Transverse colon (tissue), 4 donors: ENCODE results near the gene DCDC2C. TPM values are rescaled to one million over a fixed set of nuclear protein-coding genes. Genes with fewer than 3 reads are reported as not detected.

ENCODE experiments used
- DNase-seq: peaks from one replicate; pipeline ENCODE4 v3.0.0-alpha.2; 2019
- H3K27ac ChIP-seq, 4 donors: fragments of 200-600 bp; sonication (generic); 2 replicates each; pipeline ENCODE4 v1.5.1; 2016 to 2018; ENCODE audit warnings: inconsistent platforms in 4 of 4
- H3K27me3 ChIP-seq: fragments of 200-600 bp; sonication (generic); 2 replicates; pipeline ENCODE4 v1.5.1; 2017; ENCODE audit warnings: inconsistent platforms
- H3K36me3 ChIP-seq, 4 donors: fragments of 200-600 bp; sonication (generic); 2 replicates each; pipeline ENCODE4 v1.5.1; 2017 to 2019; ENCODE audit warnings: inconsistent platforms in 4 of 4
- H3K4me1 ChIP-seq, 4 donors: fragments of 200-600 bp; sonication (generic); 2 replicates each; pipeline ENCODE4 v1.5.1; 2017 to 2020; ENCODE audit warnings: inconsistent platforms in 4 of 4
- H3K4me3 ChIP-seq, 4 donors: fragments of 200-600 bp; sonication (generic); 1 replicate in 1 of 4; 2 replicates in 3 of 4; pipeline versions ENCODE4 v1.5.1 to v1.6.1; 2017 to 2019; ENCODE audit warnings: inconsistent platforms in 4 of 4
- H3K9me3 ChIP-seq, 2 donors: fragments of 200-600 bp; sonication (generic); 2 replicates each; pipeline ENCODE4 v1.5.1; 2017 to 2019; ENCODE audit warnings: inconsistent platforms in 2 of 2
- EP300 ChIP-seq: sonication (generic); formaldehyde crosslinking; IDR thresholded peaks from one replicate; pipeline ENCODE4 v1.6.1; 2017; ENCODE audit warnings: antibody characterized with exemption, low read depth
- POLR2A ChIP-seq: fragments of 450-650 bp; IDR thresholded peaks from one replicate; pipeline ENCODE4 v1.6.1; 2016; ENCODE audit warnings: antibody characterized with exemption, mild to moderate bottlenecking, moderate library complexity
- POLR2AphosphoS5 ChIP-seq, 3 donors: sonication (generic); formaldehyde crosslinking; IDR thresholded peaks; one replicate each; pipeline ENCODE4 v1.6.1; 2016; ENCODE audit warnings: antibody characterized with exemption in 3 of 3
- WGBS, 2 donors: methylation state at CpG; one replicate each; pipeline ENCODE4 v1.1.5; 2018; ENCODE audit warnings: low coverage in 1 of 2; 5-methylcytosine and 5-hydroxymethylcytosine counted together
- in situ Hi-C, 4 donors: fragments of 200-750 bp; cut with MboI; loops; one replicate each; pipeline versions ENCODE4 v1.15.0 to v1.15.1; 2017; ENCODE audit warnings: low sequenced_read_pairs in 3 of 4, low pct_ligation_motif_present in 1 of 4, low pct_unique_long_range_greater_than_20kb in 1 of 4
- intact Hi-C: fragments of 100-400 bp; cut with DNase I; formaldehyde crosslinking; loops from one replicate; pipeline ENCODE4 v1.15.1; 2023; ENCODE audit warnings: low total_unique reads
- total RNA-seq, 4 donors: library from RNA; depleted of rRNA; stranded (reverse); fragments of >200 nt; gene quantifications; one replicate each; pipeline ENCODE4 v1.1.0, GENCODE V29; 2016
- TF ChIP-seq, protein P1 (sequence below), 5 experiments: fragments of 200-600 bp in 3 of 5; fragments of 450-650 bp in 2 of 5; sonication (generic) in 3 of 5; IDR thresholded peaks; 1 replicate in 2 of 5; 2 replicates in 3 of 5; pipeline ENCODE4 v1.5.1; 2016 to 2017; ENCODE audit warnings: antibody characterized with exemption in 5 of 5, inconsistent platforms in 3 of 5, mild to moderate bottlenecking in 2 of 5, moderate library complexity in 1 of 5

The DCDC2C gene
- total RNA-seq, 4 donors from 2014 or later: not detected

DNA sequence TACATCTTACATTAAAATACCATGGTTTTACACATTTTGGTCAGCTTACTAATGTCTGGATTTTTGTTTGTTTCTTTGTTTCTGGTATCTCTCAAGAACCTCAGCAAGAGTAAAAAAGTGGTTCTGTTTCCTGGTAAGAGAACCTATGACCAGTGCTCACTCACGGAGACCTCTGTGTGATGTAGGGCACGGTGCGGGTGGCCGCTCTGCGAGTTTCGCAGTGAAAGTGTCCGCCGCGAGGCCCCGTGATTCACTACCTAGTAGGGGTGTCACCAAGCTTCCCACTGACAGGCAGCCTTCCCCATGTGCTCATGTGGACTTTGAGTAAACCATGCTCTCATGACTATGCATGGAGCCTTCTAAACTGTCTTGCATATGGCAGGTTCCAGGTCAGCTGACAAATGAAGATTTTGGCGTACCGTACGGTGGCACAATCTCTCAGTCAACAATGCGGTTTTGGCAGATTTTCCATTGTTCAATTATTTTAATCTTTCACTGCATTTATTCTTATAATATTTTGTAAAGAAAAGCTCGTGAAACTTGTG lies 137.3 kb downstream of the DCDC2C start:
- Histone ChIP-seq H3K27me3 (no peaks in the 10 kb centered on the region), H3K36me3 (no peaks in the 10 kb centered on the region), H3K9me3 (no peaks in the 10 kb centered on the region), H3K27ac (no peak overlapping the region), H3K4me3 (no peak overlapping the region), H3K4me1 (no peaks in the 10 kb centered on the region)
- in situ Hi-C loops (no loop called here), intact Hi-C loops (no loop called here)
- DNase-seq: no peak
- TF ChIP-seq, protein P1, sequence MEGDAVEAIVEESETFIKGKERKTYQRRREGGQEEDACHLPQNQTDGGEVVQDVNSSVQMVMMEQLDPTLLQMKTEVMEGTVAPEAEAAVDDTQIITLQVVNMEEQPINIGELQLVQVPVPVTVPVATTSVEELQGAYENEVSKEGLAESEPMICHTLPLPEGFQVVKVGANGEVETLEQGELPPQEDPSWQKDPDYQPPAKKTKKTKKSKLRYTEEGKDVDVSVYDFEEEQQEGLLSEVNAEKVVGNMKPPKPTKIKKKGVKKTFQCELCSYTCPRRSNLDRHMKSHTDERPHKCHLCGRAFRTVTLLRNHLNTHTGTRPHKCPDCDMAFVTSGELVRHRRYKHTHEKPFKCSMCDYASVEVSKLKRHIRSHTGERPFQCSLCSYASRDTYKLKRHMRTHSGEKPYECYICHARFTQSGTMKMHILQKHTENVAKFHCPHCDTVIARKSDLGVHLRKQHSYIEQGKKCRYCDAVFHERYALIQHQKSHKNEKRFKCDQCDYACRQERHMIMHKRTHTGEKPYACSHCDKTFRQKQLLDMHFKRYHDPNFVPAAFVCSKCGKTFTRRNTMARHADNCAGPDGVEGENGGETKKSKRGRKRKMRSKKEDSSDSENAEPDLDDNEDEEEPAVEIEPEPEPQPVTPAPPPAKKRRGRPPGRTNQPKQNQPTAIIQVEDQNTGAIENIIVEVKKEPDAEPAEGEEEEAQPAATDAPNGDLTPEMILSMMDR (IDR thresholded peaks at IDR 0.05): no peak
- TF ChIP-seq POLR2A (no peak), EP300 (no peak), POLR2AphosphoS5 (IDR thresholded peaks at IDR 0.05) (no peak)
- WGBS, 2 donors: 88 to 97% methylated on average over 9 to 15 of the region's 15 CpGs

DNA sequence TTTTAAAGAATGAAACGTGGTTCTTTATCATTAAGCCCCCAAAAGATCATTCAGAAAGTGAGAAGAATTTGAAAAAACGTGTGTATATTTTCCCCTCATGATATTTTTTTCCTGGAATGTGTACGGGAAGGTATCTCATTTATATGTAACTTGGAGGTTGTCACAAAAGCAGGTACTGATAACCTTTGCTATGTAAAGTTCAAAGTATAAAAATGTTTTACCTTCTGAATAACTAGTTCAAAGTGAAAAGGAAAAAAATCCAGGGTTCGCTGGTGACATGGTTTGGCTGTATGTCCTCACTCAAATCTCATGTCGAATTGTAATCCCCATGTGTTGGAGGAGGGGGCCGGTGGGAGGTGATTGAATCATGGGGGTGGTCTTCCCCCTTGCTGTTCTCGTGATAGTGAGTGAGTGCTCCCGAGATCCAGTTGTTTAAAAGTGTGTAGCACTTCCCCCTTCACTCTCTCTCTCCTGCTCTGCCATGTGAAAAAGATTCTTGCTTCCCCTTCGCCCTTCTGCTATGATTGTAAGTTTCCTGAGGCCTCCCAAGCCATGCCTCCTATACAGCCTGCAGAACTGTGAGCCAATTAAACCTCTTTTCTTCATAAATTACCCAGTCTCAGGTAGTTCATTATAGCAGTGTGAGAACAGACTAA lies 144.2 kb downstream of the DCDC2C start:
- H3K27ac ChIP-seq: no peak overlapping the region

DNA sequence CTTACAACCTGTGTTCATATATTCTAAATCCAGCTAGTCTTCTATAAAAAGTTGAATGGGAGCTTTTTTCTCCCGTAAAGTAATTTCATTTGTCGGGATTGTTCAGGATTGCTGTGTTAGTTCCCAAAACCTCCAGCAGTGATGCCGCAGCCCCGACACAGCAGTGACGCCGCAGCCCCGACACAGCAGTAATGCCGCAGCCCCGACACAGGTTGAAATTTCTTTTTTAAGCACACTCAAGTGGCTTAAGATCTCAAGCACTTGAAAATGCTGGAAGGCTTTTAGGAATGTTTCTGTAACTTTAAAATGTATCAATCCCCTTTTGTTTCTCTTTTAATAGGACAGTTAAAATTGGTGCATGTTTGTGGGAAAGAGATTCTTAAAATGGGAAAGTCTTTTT lies 145.4 kb downstream of the DCDC2C start:
- WGBS, 2 donors: 87 to 90% methylated on average over 9 of the region's 9 CpGs
- intact Hi-C loops (no loop called here), in situ Hi-C loops (no loop called here)
- no peak overlapping the region for H3K4me3 ChIP-seq
- DNase-seq: no peak
- H3K27me3 ChIP-seq: no peaks in the 10 kb centered on the region
- no peak overlapping the region for H3K27ac ChIP-seq
- H3K4me1 ChIP-seq: no peaks in the 10 kb centered on the region
- H3K36me3 ChIP-seq: no peaks in the 10 kb centered on the region
- peaks cover 0 to 8% of the 10 kb centered on the region in 2 donors for H3K9me3 ChIP-seq
- TF ChIP-seq POLR2A (no peak), EP300 (no peak), POLR2AphosphoS5 (IDR thresholded peaks at IDR 0.05) (no peak)
- TF ChIP-seq, protein P1 (IDR thresholded peaks at IDR 0.05): no peak

More for the DNA sequence above, 144.2 kb downstream of the DCDC2C start:
- no peak for DNase-seq
- Histone ChIP-seq H3K4me1 (no peaks in the 10 kb centered on the region), H3K4me3 (no peak overlapping the region), H3K27me3 (no peaks in the 10 kb centered on the region), H3K9me3 (no peaks in the 10 kb centered on the region), H3K36me3 (no peaks in the 10 kb centered on the region)
- TF ChIP-seq POLR2A (no peak), POLR2AphosphoS5 (IDR thresholded peaks at IDR 0.05) (no peak), EP300 (no peak)
- TF ChIP-seq, protein P1 (IDR thresholded peaks at IDR 0.05): no peak
- in situ Hi-C loops: no loop called here
- 42% methylated on average over 9 of the region's 9 CpGs for WGBS, 2 donors
- intact Hi-C loops: no loop called here

DNA sequence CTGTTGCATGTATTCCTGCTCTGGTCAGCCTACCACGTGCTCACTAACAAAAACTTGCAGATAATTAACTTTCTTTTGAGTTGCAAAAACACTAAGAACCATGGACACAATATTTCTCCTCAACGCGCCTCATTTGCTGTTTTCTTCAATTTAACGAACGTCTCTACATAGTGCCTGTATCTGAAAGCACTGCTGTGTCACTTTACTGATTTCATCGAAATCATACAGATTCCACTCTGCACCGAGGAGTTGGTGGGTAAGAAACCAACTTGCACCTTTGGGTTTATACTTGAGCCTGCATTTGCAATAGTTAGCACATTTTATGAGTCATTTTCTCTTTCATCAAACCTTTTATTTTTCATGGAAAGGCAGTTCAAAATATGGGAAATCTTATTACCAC lies 145.8 kb downstream of the DCDC2C start:
- no peak for DNase-seq
- 75 to 76% methylated on average over 7 of the region's 7 CpGs for WGBS, 2 donors
- in situ Hi-C loops: no loop called here

More for the DNA sequence above, 145.8 kb downstream of the DCDC2C start:
- Histone ChIP-seq H3K4me1 (no peaks in the 10 kb centered on the region), H3K27ac (no peak overlapping the region), H3K36me3 (no peaks in the 10 kb centered on the region), H3K4me3 (no peak overlapping the region), H3K27me3 (no peaks in the 10 kb centered on the region), H3K9me3 (peaks cover 0 to 8% of the 10 kb centered on the region in 2 donors)
- TF ChIP-seq POLR2A (no peak), EP300 (no peak), POLR2AphosphoS5 (IDR thresholded peaks at IDR 0.05) (no peak)
- TF ChIP-seq, protein P1 (IDR thresholded peaks at IDR 0.05): no peak
- intact Hi-C loops: no loop called here
